ENCODE results near the gene SERPINC1. TPM values are rescaled to one million over a fixed set of nuclear protein-coding genes. Genes with fewer than 3 reads are reported as not detected.
A peak's percentile ranks its signal among the peaks of the same experiment; 100 is the strongest.

The SERPINC1 gene
- total RNA-seq, 6 experiments from 2014 or later, result 1,325 to 2,875 (median 2,199) TPM

DNA sequence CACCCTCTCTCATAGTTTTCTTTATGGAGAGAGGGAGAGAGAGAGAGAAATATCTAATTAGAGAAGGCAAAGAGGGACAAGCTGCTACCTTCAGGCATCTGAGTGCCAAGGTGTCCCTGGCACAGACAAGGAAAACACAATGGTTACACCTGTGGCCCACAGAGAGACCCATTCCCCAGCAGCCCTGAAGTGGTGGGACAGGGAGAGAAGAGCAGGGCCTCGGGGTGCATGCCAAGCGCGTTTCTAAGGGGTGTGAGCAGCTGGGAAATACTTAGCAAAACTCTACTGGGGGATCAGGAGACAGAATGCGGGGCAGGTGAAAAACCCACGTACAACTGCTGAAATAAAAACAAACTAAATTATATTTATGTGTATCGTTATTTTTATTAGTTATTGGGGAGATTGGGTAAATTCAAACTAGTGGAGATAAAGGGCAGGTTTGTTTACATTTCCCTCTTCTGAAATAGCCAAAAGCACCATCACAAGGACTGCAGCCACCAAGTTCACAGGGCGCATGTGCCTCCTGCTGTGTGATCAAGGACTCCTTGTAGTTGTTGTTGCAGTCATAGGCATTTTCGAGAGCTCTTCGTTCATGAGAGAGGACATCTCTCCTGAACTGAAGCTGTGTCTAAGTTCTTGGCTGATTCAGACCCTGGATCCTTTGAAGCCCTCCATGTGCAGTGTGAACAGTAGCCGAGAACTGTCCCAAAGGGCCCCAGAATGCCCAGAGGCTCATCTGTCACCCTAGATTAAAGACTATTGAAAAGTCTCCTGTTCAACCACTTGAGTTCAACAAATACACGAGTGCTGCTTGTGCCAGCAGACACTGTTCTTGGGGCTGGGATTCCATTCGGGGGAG is 737 bp upstream of the SERPINC1 start:
- Histone ChIP-seq H3K4me1 (peaks cover 0 to 37% (median 6%) of the 10 kb centered on the region in 4 donors), H3K27me3 (no peaks in the 10 kb centered on the region), H3K27ac (peak overlapping the region; percentile 73 to 94 (median 89)), H3K9me3 (no peaks in the 10 kb centered on the region), H3K4me3 (peak overlapping the region in 2 of 3 donors; percentile 84 to 88), H3K36me3 (peaks cover 0 to 17% (median 4%) of the 10 kb centered on the region in 4 donors)
- TF ChIP-seq, protein P1, sequence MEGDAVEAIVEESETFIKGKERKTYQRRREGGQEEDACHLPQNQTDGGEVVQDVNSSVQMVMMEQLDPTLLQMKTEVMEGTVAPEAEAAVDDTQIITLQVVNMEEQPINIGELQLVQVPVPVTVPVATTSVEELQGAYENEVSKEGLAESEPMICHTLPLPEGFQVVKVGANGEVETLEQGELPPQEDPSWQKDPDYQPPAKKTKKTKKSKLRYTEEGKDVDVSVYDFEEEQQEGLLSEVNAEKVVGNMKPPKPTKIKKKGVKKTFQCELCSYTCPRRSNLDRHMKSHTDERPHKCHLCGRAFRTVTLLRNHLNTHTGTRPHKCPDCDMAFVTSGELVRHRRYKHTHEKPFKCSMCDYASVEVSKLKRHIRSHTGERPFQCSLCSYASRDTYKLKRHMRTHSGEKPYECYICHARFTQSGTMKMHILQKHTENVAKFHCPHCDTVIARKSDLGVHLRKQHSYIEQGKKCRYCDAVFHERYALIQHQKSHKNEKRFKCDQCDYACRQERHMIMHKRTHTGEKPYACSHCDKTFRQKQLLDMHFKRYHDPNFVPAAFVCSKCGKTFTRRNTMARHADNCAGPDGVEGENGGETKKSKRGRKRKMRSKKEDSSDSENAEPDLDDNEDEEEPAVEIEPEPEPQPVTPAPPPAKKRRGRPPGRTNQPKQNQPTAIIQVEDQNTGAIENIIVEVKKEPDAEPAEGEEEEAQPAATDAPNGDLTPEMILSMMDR (IDR thresholded peaks at IDR 0.05), result no peak
- no peak for TF ChIP-seq POLR2A (IDR thresholded peaks at IDR 0.05)
- WGBS (ENCODE audit: insufficient coverage, low coverage, low lambda C conversion rate, missing lambda C conversion rate), result 39% methylated on average over 6 of the region's 12 CpGs
- peak; percentile 32 to 50 (median 50) for ATAC-seq
- intact Hi-C loops (cut with DNase I), result no loop called here
- DNase-seq, result peak; percentile 31 to 69 (median 62)

DNA sequence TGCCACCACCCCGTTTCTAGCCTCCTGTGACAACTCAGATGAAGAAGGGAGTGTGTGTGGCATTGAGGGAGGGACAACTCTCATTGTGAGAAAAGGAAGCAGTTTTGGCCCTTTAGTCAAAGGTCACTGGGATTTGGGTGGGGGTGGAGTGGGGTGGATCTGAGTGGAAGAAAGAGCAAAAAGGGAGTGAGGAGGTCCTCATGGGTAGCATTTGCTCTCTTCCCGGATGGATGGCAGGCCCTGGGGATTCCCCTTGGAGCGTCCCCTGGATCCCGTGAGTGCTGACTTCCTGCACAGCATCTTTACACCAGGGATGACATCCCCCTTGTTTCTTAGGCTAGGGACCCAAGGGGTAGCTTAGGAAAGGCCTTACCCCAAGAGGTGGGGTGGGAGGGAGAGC is 460 bp downstream of the SERPINC1 start:
- peaks cover 0 to 44% (median 6%) of the 10 kb centered on the region in 4 donors for H3K4me1 ChIP-seq
- H3K27ac ChIP-seq, result peak overlapping the region; percentile 51 to 94 (median 89)
- no peak for TF ChIP-seq POLR2A (IDR thresholded peaks at IDR 0.05)
- TF ChIP-seq, protein P1 (IDR thresholded peaks at IDR 0.05), result no peak
- H3K9me3 ChIP-seq, result no peaks in the 10 kb centered on the region
- peak in 2 of 3 donors; percentile 49 to 57 for DNase-seq
- intact Hi-C loops (cut with DNase I), result no loop called here
- H3K27me3 ChIP-seq, result no peaks in the 10 kb centered on the region
- ATAC-seq, result peak; percentile 2 to 53 (median 30)
- H3K4me3 ChIP-seq, result peak overlapping the region; percentile 63 to 88 (median 84)
- 44% methylated on average over 4 of the region's 4 CpGs for WGBS (ENCODE audit: insufficient coverage, low coverage, low lambda C conversion rate, missing lambda C conversion rate)
- H3K36me3 ChIP-seq, result peaks cover 0 to 29% (median 8%) of the 10 kb centered on the region in 4 donors

DNA sequence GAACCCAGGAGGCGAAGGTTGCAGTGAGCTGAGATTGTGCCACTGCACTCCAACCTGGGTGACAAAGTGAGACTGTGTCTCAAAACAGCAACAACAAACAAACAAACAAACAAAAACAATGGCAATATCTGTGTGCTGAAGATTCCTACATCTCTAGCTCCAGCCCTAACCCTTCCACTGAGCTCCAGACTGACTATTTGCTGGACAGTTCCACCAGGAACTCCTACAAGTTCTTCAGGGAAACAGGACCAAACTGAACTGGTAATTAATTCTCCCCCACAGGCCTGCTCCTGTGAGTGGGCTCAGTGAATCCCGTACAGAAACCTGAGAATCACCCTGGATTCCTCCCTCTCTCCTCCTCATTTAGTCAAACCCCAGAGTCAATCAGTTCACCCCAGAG is 1.5 kb downstream of the SERPINC1 start:
- H3K36me3 ChIP-seq, result peaks cover 0 to 39% (median 13%) of the 10 kb centered on the region in 4 donors
- 34% methylated on average over 2 of the region's 2 CpGs for WGBS (ENCODE audit: insufficient coverage, low coverage, low lambda C conversion rate, missing lambda C conversion rate)
- no peaks in the 10 kb centered on the region for H3K9me3 ChIP-seq
- intact Hi-C loops (cut with DNase I), result no loop called here
- no peak for DNase-seq
- peaks cover 0 to 49% (median 11%) of the 10 kb centered on the region in 4 donors for H3K4me1 ChIP-seq
- H3K27ac ChIP-seq, result peak overlapping the region; percentile 1 to 94 (median 89)
- no peak for TF ChIP-seq POLR2A (IDR thresholded peaks at IDR 0.05)
- TF ChIP-seq, protein P1 (IDR thresholded peaks at IDR 0.05), result no peak
- ATAC-seq, result peak in 1 of 4 donors; percentile 7
- H3K4me3 ChIP-seq, result peak overlapping the region; percentile 63 to 88 (median 84)
- H3K27me3 ChIP-seq, result no peaks in the 10 kb centered on the region

DNA sequence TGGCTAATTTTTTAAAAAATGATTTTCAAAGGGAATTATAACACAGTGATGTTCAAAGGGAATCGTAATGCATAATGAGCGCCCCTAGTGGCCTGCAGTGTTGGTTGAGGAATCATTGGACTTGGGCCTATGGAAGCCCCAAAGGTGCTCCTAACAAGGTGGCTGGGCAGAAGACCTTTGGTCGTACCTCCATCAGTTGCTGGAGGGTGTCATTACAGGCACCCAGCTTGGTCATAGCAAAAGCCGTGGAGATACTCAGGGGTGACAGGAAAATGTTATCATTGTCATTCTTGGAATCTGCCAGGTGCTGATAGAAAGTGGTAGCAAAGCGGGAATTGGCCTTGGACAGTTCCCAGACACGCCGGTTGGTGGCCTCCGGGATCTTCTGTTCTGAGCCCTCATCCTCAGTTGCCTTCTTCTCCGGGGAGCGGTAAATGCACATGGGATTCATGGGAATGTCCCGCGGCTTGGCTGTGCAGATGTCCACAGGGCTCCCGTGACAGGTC is 2.7 kb downstream of the SERPINC1 start:
- TF ChIP-seq POLR2A (IDR thresholded peaks at IDR 0.05), result no peak
- TF ChIP-seq, protein P1 (IDR thresholded peaks at IDR 0.05), result peak; percentile 60 to 64 (median 62)
- H3K4me3 ChIP-seq, result peak overlapping the region; percentile 63 to 88 (median 84)
- H3K27ac ChIP-seq, result peak overlapping the region in 2 of 3 donors; percentile 30 to 89
- H3K27me3 ChIP-seq, result no peaks in the 10 kb centered on the region
- ATAC-seq (peak; percentile 63 to 76 (median 66)), DNase-seq (peak; percentile 66 to 84 (median 82))
- 17% methylated on average over 6 of the region's 13 CpGs for WGBS (ENCODE audit: insufficient coverage, low coverage, low lambda C conversion rate, missing lambda C conversion rate)
- intact Hi-C loops (cut with DNase I), result no loop called here
- peaks cover 0 to 51% (median 20%) of the 10 kb centered on the region in 4 donors for H3K36me3 ChIP-seq
- H3K4me1 ChIP-seq, result peaks cover 0 to 47% (median 11%) of the 10 kb centered on the region in 4 donors
- no peaks in the 10 kb centered on the region for H3K9me3 ChIP-seq
